AG04450 (cell line): ENCODE measurements around the gene LNPK. TPM values are rescaled to one million over a fixed set of nuclear protein-coding genes. Genes with fewer than 3 reads are reported as not detected.

Source experiments
- CTCF ChIA-PET: fragments of 300-600, 350-600 bp; formaldehyde crosslinking; extraction: SDS; loops from one replicate; lab custom pipeline; 2022; ENCODE audit warnings: antibody characterized with exemption, inconsistent platforms; lab: Charles Lee
- POLR2A ChIA-PET: fragments of 350-600 bp; formaldehyde crosslinking; extraction: SDS; loops from one replicate; lab custom pipeline; 2021; ENCODE audit warnings: antibody characterized with exemption, inconsistent platforms; lab: Yijun Ruan, JAX
- DNase-seq: peaks from one replicate; pipeline ENCODE4 v3.0.0-alpha.2; 2011; ENCODE audit warnings: low read depth, low spot score
- H3K27ac ChIP-seq: one replicate; pipeline ENCODE4 v1.5.1; 2012; ENCODE audit warnings: low read depth, low read length, control low read depth
- H3K27me3 ChIP-seq: one replicate; pipeline ENCODE4 v1.6.0; 2012; ENCODE audit warnings: low read length; ENCODE audit not compliant: control insufficient read depth, insufficient read depth
- H3K4me3 ChIP-seq: 2 replicates; pipeline ENCODE4 v1.5.1; 2011; ENCODE audit warnings: mild to moderate bottlenecking, low read depth, low read length, control low read depth
- H3K9me3 ChIP-seq: 2 replicates; pipeline ENCODE4 v1.5.1; 2012; ENCODE audit warnings: low read length; ENCODE audit not compliant: control insufficient read depth, insufficient read depth
- CTCF ChIP-seq: IDR thresholded peaks from 2 replicates; pipeline ENCODE4 v1.5.1; 2011; ENCODE audit warnings: low read depth, low read length, control low read depth, inconsistent platforms
- polyA plus RNA-seq: library from polyadenylated mRNA; depleted of rRNA; stranded (reverse); fragments of >200 nt; gene quantifications from 2 replicates; pipeline ENCODE4 v1.2.3, GENCODE V29; 2011

Gene LNPK
- polyA plus RNA-seq, 1 experiment, result 29.8 TPM

- POLR2A ChIA-PET, result no interaction called here
- H3K27me3 ChIP-seq, result no peaks in the 10 kb centered on the region
- CTCF ChIA-PET, result interaction anchor here (1.2 kb wide), 1 partner anchor 242 kb away, joined by 3 read pairs; no protein-coding TSS in a partner anchor
- H3K27ac ChIP-seq, result no peak overlapping the region
- H3K4me3 ChIP-seq, result no peak overlapping the region
- H3K9me3 ChIP-seq, result no peaks in the 10 kb centered on the region
- DNase-seq, result peak; percentile 59
- no peak for TF ChIP-seq CTCF
Measured at GRCh38 chr2:175931805-175932204, 70.3 kb downstream of the LNPK start.

- no peaks in the 10 kb centered on the region for H3K9me3 ChIP-seq
- H3K27ac ChIP-seq, result no peak overlapping the region
- H3K4me3 ChIP-seq, result no peak overlapping the region
- no peak for TF ChIP-seq CTCF
- ChIA-PET POLR2A (no interaction called here), CTCF (no interaction called here)
- no peaks in the 10 kb centered on the region for H3K27me3 ChIP-seq
- DNase-seq, result no peak
Measured at GRCh38 chr2:175930504-175930903, 71.6 kb downstream of the LNPK start.

GRCh38 chr2:175929850-175930249 is 72.2 kb downstream of the LNPK start:
- no peak for DNase-seq
- TF ChIP-seq CTCF, result no peak
- POLR2A ChIA-PET, result no interaction called here
- CTCF ChIA-PET, result no interaction called here
- no peak overlapping the region for H3K4me3 ChIP-seq
- no peak overlapping the region for H3K27ac ChIP-seq
- H3K9me3 ChIP-seq, result no peaks in the 10 kb centered on the region
- H3K27me3 ChIP-seq, result no peaks in the 10 kb centered on the region

GRCh38 chr2:175926272-175926671 is 75.8 kb downstream of the LNPK start:
- peak; percentile 13 for DNase-seq
- Histone ChIP-seq H3K9me3 (no peaks in the 10 kb centered on the region), H3K4me3 (no peak overlapping the region), H3K27ac (no peak overlapping the region), H3K27me3 (no peaks in the 10 kb centered on the region)
- ChIA-PET CTCF (no interaction called here), POLR2A (no interaction called here)
- no peak for TF ChIP-seq CTCF

GRCh38 chr2:175922160-175922559 is 79.9 kb downstream of the LNPK start:
- no peak overlapping the region for H3K27ac ChIP-seq
- no peak for DNase-seq
- H3K4me3 ChIP-seq, result no peak overlapping the region
- CTCF ChIA-PET, result no interaction called here
- TF ChIP-seq CTCF, result no peak
- no peaks in the 10 kb centered on the region for H3K27me3 ChIP-seq
- POLR2A ChIA-PET, result interaction anchor here (0.7 kb wide), 1 partner anchor 14 kb away, joined by 3 read pairs; no protein-coding TSS in a partner anchor
- H3K9me3 ChIP-seq, result no peaks in the 10 kb centered on the region
